ENCODE data around the gene CLCN2.

GRCh38 chr3:184366619-184367289 lies 5.3 kb upstream of the CLCN2 start:
- TF ChIP-seq CTCF (IDR thresholded peaks at IDR 0.05) (no peak), POLR2A (IDR thresholded peaks at IDR 0.05) (no peak)

Measured in vagina (tissue), 2 donors.